GM13976 (cell line): ENCODE results near the gene CKAP5.

Experiments
- DNase-seq: peaks from one replicate; pipeline ENCODE4 v3.0.0; 2012; ENCODE audit warnings: low spot score
- CTCF ChIP-seq: IDR thresholded peaks from 2 replicates; pipeline ENCODE4 v1.5.1; 2012; ENCODE audit warnings: borderline replicate concordance, mild to moderate bottlenecking; ENCODE audit not compliant: insufficient read depth; ENCODE audit errors: extremely low read depth, missing control alignments, control extremely low read depth
- in situ Hi-C: fragments of 300-500 bp; cut with MboI; formaldehyde crosslinking; loops from one replicate; pipeline ENCODE4 v1.12.0; 2022; ENCODE audit warnings: low sequenced_read_pairs, mixed read lengths, inconsistent platforms; ENCODE audit not compliant: unreplicated experiment

The CKAP5 gene

GRCh38 chr11:46858920-46859546 lies 13.0 kb upstream of the CKAP5 start:
- no peak for TF ChIP-seq CTCF
- DNase-seq = no peak
- in situ Hi-C loops = no loop called here

- DNase-seq = no peak
- in situ Hi-C loops = no loop called here
- no peak for TF ChIP-seq CTCF
These were observed 11.6 kb upstream of the CKAP5 start for GRCh38 chr11:46857666-46858065.

- no peak for TF ChIP-seq CTCF
- in situ Hi-C loops = no loop called here
- no peak for DNase-seq
These were observed 10.7 kb upstream of the CKAP5 start for GRCh38 chr11:46856605-46857343.

GRCh38 chr11:46855863-46856262 lies 9.8 kb upstream of the CKAP5 start:
- in situ Hi-C loops = no loop called here
- DNase-seq = no peak
- TF ChIP-seq CTCF = no peak

- in situ Hi-C loops = no loop called here
- TF ChIP-seq CTCF = no peak
- DNase-seq = no peak
These were observed 9.1 kb upstream of the CKAP5 start for GRCh38 chr11:46855167-46855566.

GRCh38 chr11:46850829-46851380 lies 4.8 kb upstream of the CKAP5 start:
- TF ChIP-seq CTCF = no peak
- no peak for DNase-seq
- in situ Hi-C loops = no loop called here
